Activated CD8-positive, alpha-beta memory T cell treated with anti-CD3 and anti-CD28 coated beads, Interleukin-2, amount 50 U/mL, for 48 hours (primary cell): ENCODE data around the gene NSA2.

Source experiments
- DNase-seq: peaks from one replicate; pipeline ENCODE4 v3.0.0-alpha.2; 2020

Gene NSA2

GRCh38 chr5:74822288-74822687 is 55.2 kb downstream of the NSA2 start:
- no peak for DNase-seq

DNA sequence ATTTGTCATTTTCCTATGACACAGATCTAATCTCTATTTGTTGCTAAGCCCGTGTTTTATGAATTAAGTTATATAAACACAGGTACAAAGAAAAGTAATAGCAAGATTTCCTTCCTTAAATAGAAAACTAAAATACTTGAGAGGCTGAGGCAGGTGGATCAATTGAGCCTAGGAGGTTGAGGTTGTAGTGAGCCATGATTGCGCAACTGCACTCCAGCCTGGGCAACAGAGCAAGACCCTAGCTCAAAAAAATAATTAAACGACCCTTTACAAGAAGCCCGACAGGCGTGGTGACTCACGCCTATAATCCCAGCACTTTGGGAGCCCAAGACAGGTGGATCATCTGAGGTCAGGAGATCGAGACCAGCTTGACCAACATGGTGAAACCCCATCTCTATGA is 62.4 kb downstream of the NSA2 start:
- no peak for DNase-seq
